Fibroblast of the conjunctiva (primary cell): ENCODE results near the gene CDC25C.
"Not testable (repeated sequence)": the region's sequence is repeated elsewhere in the genome, so short reads cannot be mapped to it uniquely, and the experiment has no call there.

ENCODE experiments used
- DNase-seq: peaks from one replicate; pipeline ENCODE4 v3.0.0-alpha.2; 2010; ENCODE audit warnings: low read depth

CDC25C gene

GRCh38 chr5:138346889-138347288 is 15.3 kb upstream of the CDC25C start:
- no peak for DNase-seq

- no peak for DNase-seq
Measured at GRCh38 chr5:138344887-138345622, 13.5 kb upstream of the CDC25C start.

- DNase-seq = no peak
Measured at GRCh38 chr5:138340008-138340407, 8.4 kb upstream of the CDC25C start.

- no peak for DNase-seq
Measured at GRCh38 chr5:138339464-138339863, 7.9 kb upstream of the CDC25C start.

GRCh38 chr5:138339091-138339456 is 7.5 kb upstream of the CDC25C start:
- DNase-seq = no peak

GRCh38 chr5:138338411-138339090 is 6.9 kb upstream of the CDC25C start:
- DNase-seq = no peak

- DNase-seq = peak; percentile 82
Measured at GRCh38 chr5:138337685-138338410, 6.2 kb upstream of the CDC25C start, which contains the start of gene FAM53C. TSS of gene FAM53C (plus strand) at chr5:138338266. CDS start at chr5:138341336, 3,070 bp downstream.

- DNase-seq = peak; percentile 65
Measured at GRCh38 chr5:138336952-138337684, 5.5 kb upstream of the CDC25C start.

GRCh38 chr5:138334867-138335447 is 3.4 kb upstream of the CDC25C start:
- no peak for DNase-seq

GRCh38 chr5:138330813-138331448 is 673 bp downstream of the CDC25C start:
- peak; percentile 8 for DNase-seq

- DNase-seq = not testable (repeated sequence)
Measured at GRCh38 chr5:138318211-138318610, 13.4 kb downstream of the CDC25C start.

GRCh38 chr5:138316355-138316754 is 15.2 kb downstream of the CDC25C start:
- DNase-seq = no peak

GRCh38 chr5:138315751-138316278 is 15.8 kb downstream of the CDC25C start:
- DNase-seq = no peak

GRCh38 chr5:138305797-138306196 is 25.8 kb downstream of the CDC25C start:
- no peak for DNase-seq

GRCh38 chr5:138303372-138303771 is 28.2 kb downstream of the CDC25C start:
- no peak for DNase-seq

- no peak for DNase-seq
Measured at GRCh38 chr5:138289296-138289695, 42.3 kb downstream of the CDC25C start.

GRCh38 chr5:138287246-138287645 is 44.4 kb downstream of the CDC25C start:
- DNase-seq = no peak

- peak; percentile 46 for DNase-seq
Measured at GRCh38 chr5:138282920-138283742, 48.5 kb downstream of the CDC25C start.

GRCh38 chr5:138280915-138281314 is 50.7 kb downstream of the CDC25C start:
- no peak for DNase-seq

GRCh38 chr5:138276402-138277054 is 55.1 kb downstream of the CDC25C start:
- DNase-seq = no peak
